IgD-negative memory B cell (primary cell): ENCODE measurements around the gene TAS1R3. TPM values are rescaled to one million over a fixed set of nuclear protein-coding genes. Genes with fewer than 3 reads are reported as not detected.

ENCODE experiments used
- H3K27ac Mint-ChIP-seq, 3 donors: one replicate each; pipeline ENCODE4 v1.8.0; 2020 to 2022; ENCODE audit warnings: mild to moderate bottlenecking in 3 of 3, mixed read lengths in 3 of 3, moderate library complexity in 1 of 3
- H3K27me3 Mint-ChIP-seq: one replicate; pipeline ENCODE4 v1.8.0; 2021; ENCODE audit warnings: mixed read lengths
- H3K36me3 Mint-ChIP-seq: one replicate; pipeline ENCODE4 v1.8.0; 2020; ENCODE audit warnings: mild to moderate bottlenecking, mixed read lengths
- H3K4me1 Mint-ChIP-seq, 3 donors: one replicate each; pipeline ENCODE4 v1.8.0; 2020 to 2022; ENCODE audit warnings: mixed read lengths in 3 of 3, mild to moderate bottlenecking in 1 of 3
- H3K4me3 Mint-ChIP-seq, 4 donors: one replicate each; pipeline ENCODE4 v1.8.0; 2020 to 2022; ENCODE audit warnings: mild to moderate bottlenecking in 4 of 4, mixed read lengths in 4 of 4, moderate library complexity in 3 of 4
- H3K9me3 Mint-ChIP-seq, 3 donors: one replicate each; pipeline ENCODE4 v1.8.0; 2020 to 2021; ENCODE audit warnings: mixed read lengths in 3 of 3, mild to moderate bottlenecking in 1 of 3
- polyA plus RNA-seq: library from polyadenylated mRNA; unstranded; fragments of 300-500 nt; fragmentation: Illumina TruSeq; gene quantifications from one replicate; pipeline ENCODE4 v1.2.3, GENCODE V29; 2021

Gene TAS1R3
- polyA plus RNA-seq, 1 donor from 2014 or later, result 5.5 TPM

- Mint-ChIP-seq H3K4me1 (peaks cover 13 to 18% (median 16%) of the 10 kb centered on the region in 3 donors), H3K27ac (no peak overlapping the region), H3K9me3 (no peaks in the 10 kb centered on the region), H3K27me3 (no peaks in the 10 kb centered on the region), H3K4me3 (no peak overlapping the region), H3K36me3 (no peaks in the 10 kb centered on the region)
Observed at GRCh38 chr1:1302951-1303509, 28.1 kb upstream of the TAS1R3 start.

- no peak overlapping the region for H3K4me3 Mint-ChIP-seq
- H3K4me1 Mint-ChIP-seq, result peaks cover 13 to 18% (median 16%) of the 10 kb centered on the region in 3 donors
- H3K27ac Mint-ChIP-seq, result no peak overlapping the region
- no peaks in the 10 kb centered on the region for H3K27me3 Mint-ChIP-seq
- no peaks in the 10 kb centered on the region for H3K9me3 Mint-ChIP-seq
- H3K36me3 Mint-ChIP-seq, result no peaks in the 10 kb centered on the region
Observed at GRCh38 chr1:1303736-1304135, 27.3 kb upstream of the TAS1R3 start.

- Mint-ChIP-seq H3K4me1 (peaks cover 13 to 18% (median 18%) of the 10 kb centered on the region in 3 donors), H3K36me3 (no peaks in the 10 kb centered on the region), H3K9me3 (no peaks in the 10 kb centered on the region), H3K27me3 (no peaks in the 10 kb centered on the region), H3K4me3 (peak overlapping the region; percentile 87 to 96 (median 94)), H3K27ac (peak overlapping the region; percentile 84 to 95 (median 87))
Observed at GRCh38 chr1:1304331-1305299, 26.5 kb upstream of the TAS1R3 start.

GRCh38 chr1:1305300-1306069 is 25.6 kb upstream of the TAS1R3 start:
- no peaks in the 10 kb centered on the region for H3K9me3 Mint-ChIP-seq
- H3K27ac Mint-ChIP-seq, result peak overlapping the region; percentile 84 to 95 (median 87)
- no peaks in the 10 kb centered on the region for H3K36me3 Mint-ChIP-seq
- H3K4me1 Mint-ChIP-seq, result peaks cover 12 to 18% (median 13%) of the 10 kb centered on the region in 3 donors
- no peaks in the 10 kb centered on the region for H3K27me3 Mint-ChIP-seq
- peak overlapping the region; percentile 87 to 96 (median 94) for H3K4me3 Mint-ChIP-seq

- Mint-ChIP-seq H3K36me3 (no peaks in the 10 kb centered on the region), H3K4me3 (peak overlapping the region; percentile 87 to 96 (median 94)), H3K9me3 (no peaks in the 10 kb centered on the region), H3K27ac (peak overlapping the region in 2 of 3 donors; percentile 81 to 95), H3K4me1 (peaks cover 12 to 18% (median 13%) of the 10 kb centered on the region in 3 donors), H3K27me3 (no peaks in the 10 kb centered on the region)
Observed at GRCh38 chr1:1306070-1306660, 24.9 kb upstream of the TAS1R3 start.

DNA sequence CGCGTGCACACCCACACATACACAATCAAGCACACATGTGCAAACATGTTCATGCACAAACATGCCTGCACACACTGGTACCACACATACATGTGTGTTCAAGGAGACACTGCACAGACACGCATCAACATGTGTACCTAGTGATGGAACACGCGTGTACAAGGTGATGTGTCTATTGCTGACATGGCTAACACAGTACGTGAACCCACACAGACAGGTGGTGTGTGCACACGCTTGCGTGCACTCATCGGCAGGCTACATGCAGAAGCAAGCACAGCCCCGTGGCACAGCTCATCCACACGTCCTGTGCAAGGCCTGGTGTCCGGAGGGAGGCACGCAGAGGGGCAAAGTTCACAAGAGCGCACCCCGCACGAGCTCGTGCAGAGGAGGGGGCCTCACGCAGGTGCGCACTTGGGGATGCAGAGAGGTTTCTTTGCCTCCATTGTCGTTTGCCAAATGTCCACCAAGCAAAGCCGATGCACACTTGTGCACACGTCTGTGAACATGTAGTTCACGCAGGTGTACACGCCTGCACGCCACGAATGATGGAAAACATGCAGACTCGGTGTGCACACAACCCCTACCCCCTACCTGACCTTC is 24.3 kb upstream of the TAS1R3 start:
- peak overlapping the region; percentile 87 to 96 (median 94) for H3K4me3 Mint-ChIP-seq

DNA sequence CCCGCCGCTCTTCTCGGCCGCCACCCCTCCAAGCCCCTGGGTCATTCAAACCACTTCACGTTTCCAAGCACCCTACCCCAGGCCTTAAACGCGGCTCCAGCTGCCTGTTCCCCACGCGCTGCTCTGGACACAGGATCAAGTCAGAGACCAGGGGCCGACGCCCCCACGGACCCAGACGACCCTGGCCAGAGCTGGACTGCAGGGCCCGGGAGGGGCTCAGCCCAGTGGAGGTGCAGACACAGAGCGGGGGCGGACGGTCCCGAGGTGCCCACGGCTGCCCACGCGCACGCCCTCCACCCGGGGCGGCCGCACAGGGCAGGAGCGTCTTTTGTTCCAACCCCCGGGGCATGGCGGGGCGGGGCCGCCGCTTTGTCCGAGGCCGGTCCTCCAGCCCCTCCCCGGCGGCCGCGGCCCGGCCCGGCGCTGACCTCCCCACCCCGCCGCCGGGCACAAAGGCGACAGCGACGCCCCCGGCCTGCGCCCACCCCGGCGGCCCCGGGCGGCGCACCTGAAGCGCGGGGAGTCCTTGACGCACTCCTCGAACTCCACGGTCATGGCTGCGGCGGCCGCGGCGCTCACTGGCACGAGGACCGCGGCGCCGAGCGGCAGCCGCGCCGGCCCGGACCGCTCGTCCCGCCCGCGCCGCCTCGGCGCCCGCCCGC is 23.7 kb upstream of the TAS1R3 start:
- Mint-ChIP-seq H3K9me3 (no peaks in the 10 kb centered on the region), H3K36me3 (no peaks in the 10 kb centered on the region), H3K4me1 (peaks cover 12 to 18% (median 13%) of the 10 kb centered on the region in 3 donors), H3K4me3 (peak overlapping the region; percentile 87 to 96 (median 94)), H3K27me3 (no peaks in the 10 kb centered on the region), H3K27ac (peak overlapping the region in 2 of 3 donors; percentile 81 to 95)

More for the DNA sequence above, 24.3 kb upstream of the TAS1R3 start:
- H3K9me3 Mint-ChIP-seq, result no peaks in the 10 kb centered on the region
- peaks cover 12 to 18% (median 13%) of the 10 kb centered on the region in 3 donors for H3K4me1 Mint-ChIP-seq
- no peaks in the 10 kb centered on the region for H3K27me3 Mint-ChIP-seq
- H3K27ac Mint-ChIP-seq, result peak overlapping the region in 2 of 3 donors; percentile 81 to 95
- no peaks in the 10 kb centered on the region for H3K36me3 Mint-ChIP-seq

DNA sequence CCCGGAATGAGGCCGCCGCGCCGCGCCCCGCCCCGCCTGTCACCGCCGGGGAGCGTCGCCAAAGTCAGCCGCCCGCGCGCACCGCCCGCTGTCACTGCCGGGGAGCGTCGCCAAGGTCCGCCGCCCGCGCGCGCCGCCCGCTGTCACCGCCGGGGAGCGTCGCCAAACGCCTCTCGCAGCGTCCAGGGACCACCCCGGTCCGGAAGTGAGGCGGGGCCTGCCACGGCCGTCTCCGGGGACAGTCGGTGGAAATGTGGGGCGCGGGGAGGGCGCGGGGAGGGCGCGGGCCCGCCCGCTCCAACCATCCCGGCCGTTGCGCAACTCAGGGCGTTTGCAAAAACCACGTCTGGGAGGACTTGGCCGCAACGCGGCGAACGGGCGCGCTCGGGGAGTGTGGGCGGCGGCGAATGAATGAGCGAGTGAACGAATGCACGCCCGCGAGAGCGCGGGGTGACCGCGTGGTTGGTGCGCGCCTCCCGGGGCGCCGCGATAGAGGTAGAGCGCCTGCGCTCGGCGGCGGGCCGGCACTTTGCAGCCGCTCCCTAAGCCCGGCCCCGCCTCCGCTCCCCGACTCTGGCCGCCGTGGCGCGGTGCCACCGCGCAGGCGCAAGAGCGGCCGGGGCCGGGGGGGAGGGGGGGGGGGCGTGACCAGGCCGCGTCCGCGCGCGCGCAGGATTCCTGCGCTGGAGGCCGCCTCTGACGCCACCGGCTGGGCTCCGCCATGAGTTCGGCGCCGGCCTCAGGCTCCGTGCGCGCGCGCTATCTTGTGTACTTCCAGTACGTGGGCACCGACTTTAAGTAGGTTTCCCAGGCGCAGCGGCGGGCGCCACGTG is 22.9 kb upstream of the TAS1R3 start, which contains the start of the genes ACAP3 and PUSL1:
Gene ACAP3, minus strand, starts transcription at position 8 of the 833 bp plus-strand sequence. CDS start 115 bp downstream, outside the sequence.
Gene PUSL1, plus strand, starts transcription at position 675 of the 833 bp plus-strand sequence. Its CDS starts 47 bp downstream, at position 722.
- peaks cover 12 to 18% (median 13%) of the 10 kb centered on the region in 3 donors for H3K4me1 Mint-ChIP-seq
- no peaks in the 10 kb centered on the region for H3K27me3 Mint-ChIP-seq
- peak within 1 kb of the TSS; percentile 62 to 99 (median 97) for H3K27ac Mint-ChIP-seq
- H3K36me3 Mint-ChIP-seq, result no peaks in the 10 kb centered on the region
- H3K9me3 Mint-ChIP-seq, result no peaks in the 10 kb centered on the region
- peak within 1 kb of the TSS; percentile 87 to 96 (median 94) for H3K4me3 Mint-ChIP-seq

DNA sequence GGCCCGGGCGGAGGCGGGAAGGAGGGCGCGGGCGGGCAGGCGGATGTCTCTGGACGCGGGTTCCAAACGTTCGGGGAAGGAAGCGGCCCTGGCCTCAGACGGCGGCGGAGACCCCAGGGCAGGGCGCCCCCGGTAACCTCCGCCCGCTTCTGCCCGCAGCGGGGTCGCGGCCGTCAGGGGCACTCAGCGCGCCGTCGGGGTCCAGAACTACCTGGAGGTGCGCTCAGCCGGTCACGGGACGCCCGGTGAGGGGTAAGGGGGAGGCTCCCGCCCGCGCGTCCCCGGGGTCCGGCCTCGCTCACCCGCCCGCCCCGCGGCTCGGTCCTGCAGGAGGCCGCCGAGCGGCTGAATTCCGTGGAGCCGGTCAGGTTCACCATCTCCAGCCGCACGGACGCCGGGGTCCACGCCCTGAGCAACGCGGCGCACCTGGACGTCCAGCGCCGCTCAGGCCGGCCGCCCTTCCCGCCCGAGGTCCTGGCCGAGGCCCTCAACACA is 22.3 kb upstream of the TAS1R3 start:
- Mint-ChIP-seq H3K4me3 (peak overlapping the region; percentile 87 to 95 (median 94)), H3K4me1 (peaks cover 12 to 20% (median 13%) of the 10 kb centered on the region in 3 donors), H3K36me3 (no peaks in the 10 kb centered on the region), H3K27me3 (no peaks in the 10 kb centered on the region), H3K27ac (peak overlapping the region; percentile 62 to 99 (median 88)), H3K9me3 (no peaks in the 10 kb centered on the region)

GRCh38 chr1:1309251-1310108 is 21.6 kb upstream of the TAS1R3 start:
- H3K36me3 Mint-ChIP-seq, result no peaks in the 10 kb centered on the region
- H3K9me3 Mint-ChIP-seq, result no peaks in the 10 kb centered on the region
- H3K27me3 Mint-ChIP-seq, result no peaks in the 10 kb centered on the region
- H3K27ac Mint-ChIP-seq, result peak overlapping the region in 2 of 3 donors; percentile 39 to 71
- H3K4me1 Mint-ChIP-seq, result peaks cover 12 to 20% (median 13%) of the 10 kb centered on the region in 3 donors
- peak overlapping the region; percentile 72 to 85 (median 78) for H3K4me3 Mint-ChIP-seq

- peak overlapping the region in 1 of 3 donors; percentile 71 for H3K27ac Mint-ChIP-seq
Observed at GRCh38 chr1:1310109-1310385, 21.0 kb upstream of the TAS1R3 start.

GRCh38 chr1:1310476-1311053 is 20.5 kb upstream of the TAS1R3 start:
- Mint-ChIP-seq H3K36me3 (no peaks in the 10 kb centered on the region), H3K9me3 (no peaks in the 10 kb centered on the region), H3K4me1 (peaks cover 9 to 14% (median 10%) of the 10 kb centered on the region in 3 donors), H3K4me3 (peak overlapping the region in 3 of 4 donors; percentile 50 to 72 (median 51)), H3K27me3 (no peaks in the 10 kb centered on the region), H3K27ac (peak overlapping the region in 1 of 3 donors; percentile 71)

More at GRCh38 chr1:1310109-1310385, 21.0 kb upstream of the TAS1R3 start:
- Mint-ChIP-seq H3K36me3 (no peaks in the 10 kb centered on the region), H3K4me3 (peak overlapping the region; percentile 17 to 72 (median 46)), H3K27me3 (no peaks in the 10 kb centered on the region), H3K9me3 (no peaks in the 10 kb centered on the region), H3K4me1 (peaks cover 10 to 16% (median 12%) of the 10 kb centered on the region in 3 donors)
